WI38 (cell line): ENCODE results near the gene RBFOX2.

Source experiments
- H3K4me3 ChIP-seq: 2 replicates; pipeline ENCODE4 v1.5.1; 2011; ENCODE audit warnings: low read depth, mild to moderate bottlenecking, control low read depth, low read length
- TF ChIP-seq, protein P1 (sequence below): IDR thresholded peaks from 2 replicates; pipeline ENCODE4 v1.5.1; 2012; ENCODE audit warnings: low read depth, mild to moderate bottlenecking, control low read depth, low read length

The RBFOX2 gene

DNA sequence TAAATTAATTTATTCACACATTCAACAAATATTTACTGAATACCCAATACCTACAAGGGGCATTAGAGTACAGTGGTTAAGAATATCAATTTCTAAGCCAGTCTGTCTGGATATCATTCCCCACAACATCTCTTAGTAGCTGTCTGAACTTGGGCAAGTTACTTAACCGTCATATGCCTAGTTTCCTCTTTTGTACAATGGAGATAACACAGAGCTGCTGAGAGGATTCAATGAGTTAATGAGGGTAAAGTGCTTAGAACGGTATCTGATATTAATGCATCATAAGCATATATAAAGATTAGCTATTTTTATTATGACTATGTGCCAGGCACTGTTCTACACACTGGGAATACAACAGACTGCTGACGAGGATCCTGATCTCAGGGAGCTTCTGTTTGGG lies 194.6 kb downstream of the RBFOX2 start:
- H3K4me3 ChIP-seq, result peak overlapping the region; percentile 87; the same call in 1 of the 2 replicates
- TF ChIP-seq, protein P1, sequence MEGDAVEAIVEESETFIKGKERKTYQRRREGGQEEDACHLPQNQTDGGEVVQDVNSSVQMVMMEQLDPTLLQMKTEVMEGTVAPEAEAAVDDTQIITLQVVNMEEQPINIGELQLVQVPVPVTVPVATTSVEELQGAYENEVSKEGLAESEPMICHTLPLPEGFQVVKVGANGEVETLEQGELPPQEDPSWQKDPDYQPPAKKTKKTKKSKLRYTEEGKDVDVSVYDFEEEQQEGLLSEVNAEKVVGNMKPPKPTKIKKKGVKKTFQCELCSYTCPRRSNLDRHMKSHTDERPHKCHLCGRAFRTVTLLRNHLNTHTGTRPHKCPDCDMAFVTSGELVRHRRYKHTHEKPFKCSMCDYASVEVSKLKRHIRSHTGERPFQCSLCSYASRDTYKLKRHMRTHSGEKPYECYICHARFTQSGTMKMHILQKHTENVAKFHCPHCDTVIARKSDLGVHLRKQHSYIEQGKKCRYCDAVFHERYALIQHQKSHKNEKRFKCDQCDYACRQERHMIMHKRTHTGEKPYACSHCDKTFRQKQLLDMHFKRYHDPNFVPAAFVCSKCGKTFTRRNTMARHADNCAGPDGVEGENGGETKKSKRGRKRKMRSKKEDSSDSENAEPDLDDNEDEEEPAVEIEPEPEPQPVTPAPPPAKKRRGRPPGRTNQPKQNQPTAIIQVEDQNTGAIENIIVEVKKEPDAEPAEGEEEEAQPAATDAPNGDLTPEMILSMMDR, result no peak

DNA sequence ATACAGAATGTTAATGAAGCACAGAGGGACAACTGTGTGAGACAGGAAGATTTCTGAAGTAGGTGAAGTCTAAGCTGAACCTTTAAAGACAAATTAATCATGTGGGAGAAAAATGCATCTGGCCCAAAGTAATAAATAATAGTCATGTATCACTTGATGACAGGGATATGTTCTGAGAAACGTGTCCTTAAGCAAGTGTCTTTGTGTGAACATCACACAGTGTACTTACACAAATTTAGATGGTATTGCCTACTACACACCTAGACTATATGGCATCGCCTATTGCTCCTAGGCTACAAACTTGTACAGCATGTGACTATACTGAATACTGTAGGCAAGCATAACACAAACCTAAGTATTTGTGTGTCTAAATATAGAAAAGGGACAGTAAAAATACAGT lies 198.3 kb downstream of the RBFOX2 start:
- no peak overlapping the region for H3K4me3 ChIP-seq
- TF ChIP-seq, protein P1, result no peak

DNA sequence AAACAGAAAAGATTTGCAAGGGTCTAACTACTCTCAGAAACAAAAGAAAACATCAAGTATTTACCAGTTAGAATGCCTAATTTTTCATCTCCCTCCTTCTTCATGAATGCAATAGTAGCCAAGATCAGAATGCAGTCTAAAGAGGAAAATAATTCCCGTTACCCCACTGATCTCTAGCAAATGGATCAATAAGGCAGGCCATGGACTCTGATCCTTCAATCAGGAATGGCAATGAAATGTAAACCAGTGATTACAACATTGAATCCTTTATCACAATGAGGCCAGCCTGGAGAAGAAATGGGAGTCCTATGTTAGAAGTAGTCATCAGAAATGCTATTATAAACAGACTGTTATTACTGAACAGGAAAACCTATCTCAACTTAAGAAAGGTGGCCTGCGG lies 204.4 kb downstream of the RBFOX2 start:
- no peak overlapping the region for H3K4me3 ChIP-seq
- TF ChIP-seq, protein P1, result no peak

DNA sequence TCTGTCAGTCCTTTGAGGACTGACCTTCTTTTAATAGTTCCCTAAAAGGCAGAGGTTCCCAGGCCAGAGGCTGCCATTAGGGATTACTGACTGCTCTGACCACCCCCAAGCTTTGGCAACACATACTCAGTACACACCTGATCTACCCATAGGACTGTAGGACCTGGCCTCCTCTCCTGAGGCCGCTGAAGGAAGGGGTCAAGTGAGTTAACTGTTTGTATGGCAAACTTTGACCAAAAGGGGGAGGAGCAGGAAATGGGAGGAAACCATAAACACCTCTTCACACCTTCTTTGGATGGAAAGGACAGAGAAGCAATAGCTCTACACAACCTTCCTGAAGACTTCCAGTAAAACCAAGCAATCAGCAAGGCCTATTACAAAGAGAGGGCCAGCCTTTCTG lies 207.0 kb downstream of the RBFOX2 start:
- H3K4me3 ChIP-seq, result no peak overlapping the region
- TF ChIP-seq, protein P1, result no peak

DNA sequence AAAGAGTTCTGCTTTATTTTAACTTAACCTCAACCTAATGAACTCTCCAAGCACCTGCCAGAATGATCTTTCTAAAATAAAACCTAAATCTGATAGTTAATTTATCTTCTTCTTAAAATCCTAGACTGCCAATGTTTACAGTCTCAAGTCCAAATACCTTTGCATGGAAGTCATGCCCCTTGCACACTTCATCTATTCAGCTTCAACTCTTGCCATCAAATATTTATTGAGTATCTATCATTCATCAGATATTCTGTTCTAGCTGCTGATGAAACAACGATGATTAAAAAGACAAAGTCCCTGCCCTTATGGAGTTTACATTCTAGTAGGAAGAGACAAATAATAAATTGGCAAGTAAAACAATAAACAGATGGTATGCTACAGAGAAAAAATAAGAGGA lies 209.2 kb downstream of the RBFOX2 start:
- no peak overlapping the region for H3K4me3 ChIP-seq
- TF ChIP-seq, protein P1, result no peak

DNA sequence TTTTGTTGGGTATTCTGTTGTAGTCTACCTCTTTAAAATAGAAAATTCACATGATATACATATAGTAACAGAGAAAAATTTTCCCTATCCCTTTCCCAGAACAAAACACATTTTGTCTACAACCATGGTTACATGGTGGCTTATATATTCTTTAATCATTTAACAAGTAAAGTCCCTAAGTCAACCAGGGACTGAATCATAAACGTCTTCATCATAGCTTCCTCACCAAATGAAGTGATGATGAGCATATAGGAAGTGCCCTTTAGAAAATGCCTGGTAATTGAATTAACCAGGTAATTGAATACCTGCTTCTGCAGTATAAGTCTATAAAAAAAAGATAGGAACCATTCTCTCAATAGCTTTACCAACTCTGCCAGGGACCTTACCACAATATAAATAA lies 209.7 kb downstream of the RBFOX2 start:
- TF ChIP-seq, protein P1, result no peak
- H3K4me3 ChIP-seq, result no peak overlapping the region

DNA sequence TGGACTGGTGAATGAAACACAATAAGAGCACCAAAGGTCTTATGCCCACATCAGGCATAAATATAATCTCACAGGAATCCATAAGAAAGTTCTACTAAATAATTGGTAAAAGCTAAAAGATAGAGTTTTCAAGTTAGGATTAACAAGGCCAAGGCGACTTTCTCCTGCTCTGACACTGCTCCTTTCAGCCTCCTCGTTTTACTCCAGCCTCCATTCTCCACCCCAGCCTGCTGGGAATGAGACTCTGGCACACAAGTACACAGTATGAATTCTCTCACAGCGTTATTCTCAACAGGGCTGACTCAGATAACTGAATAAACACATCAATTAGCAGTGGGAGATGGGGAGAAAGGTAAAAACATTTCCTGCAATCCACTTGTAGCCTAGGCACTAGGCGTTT lies 216.0 kb downstream of the RBFOX2 start:
- no peak overlapping the region for H3K4me3 ChIP-seq
- TF ChIP-seq, protein P1, result no peak
